Measurements from ENCODE around the gene MS4A1. TPM values are rescaled to one million over a fixed set of nuclear protein-coding genes. Genes with fewer than 3 reads are reported as not detected.
A peak's percentile ranks its signal among the peaks of the same experiment; 100 is the strongest.
"Not testable (repeated sequence)": the region's sequence is repeated elsewhere in the genome, so short reads cannot be mapped to it uniquely, and the experiment has no call there.

The MS4A1 gene
- 0.60 TPM for total RNA-seq

GRCh38 chr11:60455531-60456042, at the start of gene MS4A1:
Gene MS4A1 (plus strand): TSS chr11:60455847. CDS start chr11:60462375, 6,528 bp downstream.
- no peak for DNase-seq (ENCODE audit: low spot score)

- DNase-seq (ENCODE audit: low spot score) = no peak
These were observed 35.6 kb upstream of the MS4A1 start for GRCh38 chr11:60420015-60420414.

- DNase-seq (ENCODE audit: low spot score) = no peak
These were observed 33.0 kb upstream of the MS4A1 start for GRCh38 chr11:60422609-60423008.

- DNase-seq (ENCODE audit: low spot score) = no peak
These were observed 27.1 kb upstream of the MS4A1 start for GRCh38 chr11:60428517-60428916.

- no peak for DNase-seq (ENCODE audit: low spot score)
These were observed 26.4 kb upstream of the MS4A1 start, which contains the start of gene MS4A5 for GRCh38 chr11:60429272-60429671. Gene MS4A5 (plus strand): TSS chr11:60429572. CDS start chr11:60429675, 103 bp downstream.

GRCh38 chr11:60431251-60431650, 24.4 kb upstream of the MS4A1 start:
- DNase-seq (ENCODE audit: low spot score) = no peak

GRCh38 chr11:60433401-60433800, 22.2 kb upstream of the MS4A1 start:
- no peak for DNase-seq (ENCODE audit: low spot score)

- no peak for DNase-seq (ENCODE audit: low spot score)
These were observed 8.6 kb upstream of the MS4A1 start for GRCh38 chr11:60447070-60447469.

- no peak for DNase-seq (ENCODE audit: low spot score)
These were observed 7.8 kb upstream of the MS4A1 start for GRCh38 chr11:60447846-60448245.

GRCh38 chr11:60451185-60451584, 4.5 kb upstream of the MS4A1 start:
- not testable (repeated sequence) for DNase-seq (ENCODE audit: low spot score)

- DNase-seq (ENCODE audit: low spot score) = no peak
These were observed 1.4 kb upstream of the MS4A1 start for GRCh38 chr11:60454212-60454611.

GRCh38 chr11:60457576-60457975, 1.9 kb downstream of the MS4A1 start:
- no peak for DNase-seq (ENCODE audit: low spot score)

GRCh38 chr11:60459345-60459744, 3.7 kb downstream of the MS4A1 start:
- DNase-seq (ENCODE audit: low spot score) = no peak

- no peak for DNase-seq (ENCODE audit: low spot score)
These were observed 13.2 kb downstream of the MS4A1 start for GRCh38 chr11:60468829-60469228.

GRCh38 chr11:60469723-60470122, 14.1 kb downstream of the MS4A1 start:
- DNase-seq (ENCODE audit: low spot score) = no peak

GRCh38 chr11:60477035-60477445, 21.4 kb downstream of the MS4A1 start:
- no peak for DNase-seq (ENCODE audit: low spot score)

GRCh38 chr11:60482361-60482760, 26.7 kb downstream of the MS4A1 start:
- no peak for DNase-seq (ENCODE audit: low spot score)

- DNase-seq (ENCODE audit: low spot score) = peak; percentile 48
These were observed 30.3 kb downstream of the MS4A1 start for GRCh38 chr11:60485987-60486386.

- no peak for DNase-seq (ENCODE audit: low spot score)
These were observed 36.9 kb downstream of the MS4A1 start, which contains the start of gene MS4A12 for GRCh38 chr11:60492488-60493009. Gene MS4A12 (plus strand): TSS chr11:60492778. CDS start chr11:60497319, 4,541 bp downstream.

- DNase-seq (ENCODE audit: low spot score) = no peak
These were observed 37.8 kb downstream of the MS4A1 start for GRCh38 chr11:60493454-60493853.

GRCh38 chr11:60498399-60498798, 42.8 kb downstream of the MS4A1 start:
- no peak for DNase-seq (ENCODE audit: low spot score)

- no peak for DNase-seq (ENCODE audit: low spot score)
These were observed 43.2 kb downstream of the MS4A1 start for GRCh38 chr11:60498853-60499252.

GRCh38 chr11:60500276-60500910, 44.7 kb downstream of the MS4A1 start:
- DNase-seq (ENCODE audit: low spot score) = no peak
